ENCODE measurements around the gene CLEC6A.

- TF ChIP-seq CTCF (IDR thresholded peaks at IDR 0.05 in 2 of 3, conservative IDR thresholded peaks at IDR 0.05 in 1 of 3; ENCODE audit: borderline replicate concordance in 1 of 3, insufficient read depth in 1 of 3, low read depth in 2 of 3, low read length in 2 of 3) (no peak), ZBTB33 (IDR thresholded peaks at IDR 0.05; ENCODE audit: extremely low read depth, insufficient replicate concordance, low read length) (no peak)
Measured at GRCh38 chr12:8466241-8466640, 10.5 kb downstream of the CLEC6A start.

Measured in HCT116 (cell line).